ENCODE results near the gene TMEM232. TPM values are rescaled to one million over a fixed set of nuclear protein-coding genes. Genes with fewer than 3 reads are reported as not detected.
"Not testable (repeated sequence)": the region's sequence is repeated elsewhere in the genome, so short reads cannot be mapped to it uniquely, and the experiment has no call there.

TMEM232 gene
- total RNA-seq, 2 experiments from 2014 or later, result 0.98 to 1.1 TPM

GRCh38 chr5:110702704-110703103, 23.8 kb downstream of the TMEM232 start:
- Histone ChIP-seq H3K4me1 (ENCODE audit: insufficient read depth, low read length) (no peaks in the 10 kb centered on the region), H3K4me3 (ENCODE audit: low read length) (no peak overlapping the region), H3K9me3 (ENCODE audit: control insufficient read depth in 1 of 2, insufficient read depth in 1 of 2, low read length in 2 of 2) (no peaks in the 10 kb centered on the region), H3K27ac (ENCODE audit: low read depth in 1 of 2, low read length in 2 of 2) (no peak overlapping the region), H3K36me3 (ENCODE audit: insufficient read depth, low read length) (no peaks in the 10 kb centered on the region), H3K27me3 (ENCODE audit: control insufficient read depth in 1 of 2, insufficient read depth in 2 of 2, low read length in 2 of 2) (peaks cover 6 to 9% of the 10 kb centered on the region in 2 experiments)
- ATAC-seq (ENCODE audit: poor library complexity) (no peak), DNase-seq (no peak)
- TF ChIP-seq CTCF (IDR thresholded peaks at IDR 0.05), result no peak
- Mint-ChIP-seq H3K9me3 (no peaks in the 10 kb centered on the region), H3K27me3 (peaks cover 35% of the 10 kb centered on the region), H3K27ac (no peak overlapping the region), H3K4me3 (no peak overlapping the region), H3K36me3 (ENCODE audit: low read depth) (no peaks in the 10 kb centered on the region), H3K4me1 (ENCODE audit: low read depth) (no peaks in the 10 kb centered on the region)
- intact Hi-C loops (cut with DNase I, micrococcal nuclease), result no loop called here
- CTCF ChIA-PET, result no interaction called here
- POLR2A ChIA-PET, result no interaction called here

- no peak for ATAC-seq (ENCODE audit: poor library complexity)
- CTCF ChIA-PET, result no interaction called here
- H3K36me3 ChIP-seq (ENCODE audit: insufficient read depth, low read length), result no peaks in the 10 kb centered on the region
- Mint-ChIP-seq H3K4me1 (ENCODE audit: low read depth) (no peaks in the 10 kb centered on the region), H3K9me3 (no peaks in the 10 kb centered on the region), H3K27ac (no peak overlapping the region), H3K4me3 (no peak overlapping the region), H3K27me3 (peaks cover 32% of the 10 kb centered on the region), H3K36me3 (ENCODE audit: low read depth) (no peaks in the 10 kb centered on the region)
- no peak overlapping the region for H3K4me3 ChIP-seq (ENCODE audit: low read length)
- H3K9me3 ChIP-seq (ENCODE audit: control insufficient read depth in 1 of 2, insufficient read depth in 1 of 2, low read length in 2 of 2), result no peaks in the 10 kb centered on the region
- no peak for DNase-seq
- POLR2A ChIA-PET, result no interaction called here
- no peaks in the 10 kb centered on the region for H3K4me1 ChIP-seq (ENCODE audit: insufficient read depth, low read length)
- TF ChIP-seq CTCF (IDR thresholded peaks at IDR 0.05), result no peak
- no peak overlapping the region for H3K27ac ChIP-seq (ENCODE audit: low read depth in 1 of 2, low read length in 2 of 2)
- intact Hi-C loops (cut with DNase I, micrococcal nuclease), result no loop called here
- peaks cover 6 to 9% of the 10 kb centered on the region in 2 experiments for H3K27me3 ChIP-seq (ENCODE audit: control insufficient read depth in 1 of 2, insufficient read depth in 2 of 2, low read length in 2 of 2)
These were observed 24.2 kb downstream of the TMEM232 start for GRCh38 chr5:110702300-110702699.

DNA sequence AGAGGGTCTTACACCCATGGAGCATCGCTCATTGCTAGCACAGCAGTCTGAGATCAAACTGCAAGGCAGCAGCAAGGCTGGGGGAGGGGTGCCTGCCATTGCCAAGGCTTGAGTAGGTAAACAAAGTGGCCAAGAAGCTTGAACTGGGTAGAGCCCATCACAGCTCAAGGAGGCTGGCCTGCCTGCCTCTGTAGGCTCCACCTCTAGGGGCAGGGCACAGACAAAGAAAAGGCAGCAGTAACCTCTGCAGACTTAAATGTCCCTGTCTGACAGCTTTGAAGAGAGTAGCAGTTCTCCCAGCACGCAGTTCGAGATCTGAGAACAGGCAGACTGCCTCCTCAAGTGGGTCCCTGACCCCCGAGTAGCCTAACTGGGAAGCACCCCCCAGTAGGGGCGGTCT, 33.8 kb downstream of the TMEM232 start:
- H3K4me1 ChIP-seq (ENCODE audit: insufficient read depth, low read length); intact Hi-C loops (cut with DNase I, micrococcal nuclease); H3K27ac ChIP-seq (ENCODE audit: low read depth in 1 of 2, low read length in 2 of 2); DNase-seq; POLR2A ChIA-PET; H3K4me1 Mint-ChIP-seq (ENCODE audit: low read depth); H3K27ac Mint-ChIP-seq; H3K4me3 ChIP-seq (ENCODE audit: low read length); ATAC-seq (ENCODE audit: poor library complexity); H3K9me3 ChIP-seq (ENCODE audit: control insufficient read depth in 1 of 2, insufficient read depth in 1 of 2, low read length in 2 of 2); H3K4me3 Mint-ChIP-seq; H3K36me3 ChIP-seq (ENCODE audit: insufficient read depth, low read length); H3K36me3 Mint-ChIP-seq (ENCODE audit: low read depth); H3K27me3 ChIP-seq (ENCODE audit: control insufficient read depth in 1 of 2, insufficient read depth in 2 of 2, low read length in 2 of 2); CTCF ChIA-PET; H3K27me3 Mint-ChIP-seq; H3K9me3 Mint-ChIP-seq: not testable (repeated sequence)

DNA sequence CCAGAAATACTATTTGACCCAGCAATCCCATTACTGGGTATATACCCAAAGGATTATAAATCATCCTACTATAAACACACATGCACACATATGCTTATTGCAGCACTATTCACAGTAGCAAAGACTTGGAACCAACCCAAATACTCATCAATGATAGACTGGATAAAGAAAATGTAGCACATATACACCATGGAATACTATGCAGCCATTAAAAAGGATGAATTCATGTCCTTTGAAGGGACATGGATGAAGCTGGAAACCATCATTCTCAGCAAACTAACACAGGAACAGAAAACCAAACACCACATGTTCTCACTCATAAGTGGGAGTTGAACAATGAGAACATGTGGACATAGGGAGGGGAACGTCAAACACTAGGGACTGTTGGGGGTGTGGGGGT, 35.9 kb downstream of the TMEM232 start:
- H3K9me3 ChIP-seq (ENCODE audit: control insufficient read depth in 1 of 2, insufficient read depth in 1 of 2, low read length in 2 of 2); DNase-seq; ATAC-seq (ENCODE audit: poor library complexity); H3K4me1 ChIP-seq (ENCODE audit: insufficient read depth, low read length); H3K4me3 Mint-ChIP-seq; H3K4me1 Mint-ChIP-seq (ENCODE audit: low read depth); CTCF ChIA-PET; intact Hi-C loops (cut with DNase I, micrococcal nuclease); H3K4me3 ChIP-seq (ENCODE audit: low read length); H3K36me3 Mint-ChIP-seq (ENCODE audit: low read depth); POLR2A ChIA-PET; H3K27me3 Mint-ChIP-seq; H3K9me3 Mint-ChIP-seq; H3K27ac ChIP-seq (ENCODE audit: low read depth in 1 of 2, low read length in 2 of 2); H3K27ac Mint-ChIP-seq; H3K36me3 ChIP-seq (ENCODE audit: insufficient read depth, low read length); H3K27me3 ChIP-seq (ENCODE audit: control insufficient read depth in 1 of 2, insufficient read depth in 2 of 2, low read length in 2 of 2): not testable (repeated sequence)

All from CD4-positive, alpha-beta T cell (primary cell).